Body of pancreas (tissue), 4 donors: Measurements from ENCODE around the gene CDH20.

Experiments used
- POLR2A ChIP-seq, 3 donors: fragments of 450-650 bp; IDR thresholded peaks; one replicate each; pipeline ENCODE4 v1.6.1; 2016; ENCODE audit warnings: antibody characterized with exemption in 3 of 3, mild to moderate bottlenecking in 2 of 3
- TF ChIP-seq, protein P1 (sequence below), 7 experiments: fragments of 450-650 bp in 4 of 7; fragments of 200-600 bp in 3 of 7; sonication (generic) in 3 of 7; IDR thresholded peaks; one replicate each; pipeline ENCODE4 v1.5.1; 2016 to 2019; ENCODE audit warnings: antibody characterized with exemption in 7 of 7

DNA sequence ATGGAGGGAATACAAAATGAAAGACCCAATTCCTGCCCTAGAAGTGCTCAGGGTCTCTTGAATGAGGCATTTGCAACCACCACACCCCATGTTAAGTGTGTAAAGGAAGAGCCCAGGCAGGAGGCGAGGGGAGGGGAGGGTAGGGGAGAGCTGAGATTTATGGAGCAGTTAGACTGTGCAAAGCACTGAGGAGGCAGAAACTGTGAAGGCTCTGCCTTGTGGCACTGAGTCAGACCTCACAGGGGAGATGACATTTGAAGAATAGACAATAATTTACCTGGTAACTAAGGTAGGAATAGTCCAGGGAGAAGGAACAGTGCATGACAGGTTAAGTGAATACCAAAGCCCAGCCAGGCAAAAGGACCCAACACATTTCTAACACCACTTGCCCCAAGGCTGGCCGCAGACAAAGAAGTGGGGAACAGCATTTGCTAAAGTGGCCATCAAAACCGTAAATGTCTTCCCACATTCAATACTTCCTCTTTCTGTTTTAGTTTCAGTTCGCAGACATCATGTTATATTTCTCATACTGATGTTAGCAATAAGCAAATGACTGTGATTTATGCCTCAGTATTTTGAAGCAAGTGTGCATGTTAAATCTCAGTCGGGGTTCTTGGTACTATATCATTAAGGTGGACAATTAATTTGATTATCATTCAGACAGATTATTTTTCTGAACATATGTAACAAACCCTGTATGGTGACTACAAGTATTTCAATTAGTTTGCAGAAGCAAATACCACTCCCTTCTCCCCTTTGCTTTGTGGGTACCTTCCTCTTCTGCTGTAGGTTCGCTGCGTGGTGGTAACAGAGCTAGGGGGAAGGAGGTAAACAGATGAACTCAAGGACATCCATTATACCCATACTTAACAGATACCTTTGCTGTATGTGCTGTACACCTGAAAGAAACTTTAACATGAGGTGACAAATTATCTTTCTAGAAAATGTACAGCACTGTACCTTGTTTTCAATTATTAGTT lies 27.5 kb downstream of the CDH20 start:
- TF ChIP-seq, protein P1, sequence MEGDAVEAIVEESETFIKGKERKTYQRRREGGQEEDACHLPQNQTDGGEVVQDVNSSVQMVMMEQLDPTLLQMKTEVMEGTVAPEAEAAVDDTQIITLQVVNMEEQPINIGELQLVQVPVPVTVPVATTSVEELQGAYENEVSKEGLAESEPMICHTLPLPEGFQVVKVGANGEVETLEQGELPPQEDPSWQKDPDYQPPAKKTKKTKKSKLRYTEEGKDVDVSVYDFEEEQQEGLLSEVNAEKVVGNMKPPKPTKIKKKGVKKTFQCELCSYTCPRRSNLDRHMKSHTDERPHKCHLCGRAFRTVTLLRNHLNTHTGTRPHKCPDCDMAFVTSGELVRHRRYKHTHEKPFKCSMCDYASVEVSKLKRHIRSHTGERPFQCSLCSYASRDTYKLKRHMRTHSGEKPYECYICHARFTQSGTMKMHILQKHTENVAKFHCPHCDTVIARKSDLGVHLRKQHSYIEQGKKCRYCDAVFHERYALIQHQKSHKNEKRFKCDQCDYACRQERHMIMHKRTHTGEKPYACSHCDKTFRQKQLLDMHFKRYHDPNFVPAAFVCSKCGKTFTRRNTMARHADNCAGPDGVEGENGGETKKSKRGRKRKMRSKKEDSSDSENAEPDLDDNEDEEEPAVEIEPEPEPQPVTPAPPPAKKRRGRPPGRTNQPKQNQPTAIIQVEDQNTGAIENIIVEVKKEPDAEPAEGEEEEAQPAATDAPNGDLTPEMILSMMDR (IDR thresholded peaks at IDR 0.05), result no peak
- no peak for TF ChIP-seq POLR2A (IDR thresholded peaks at IDR 0.05)
